GM21360 (cell line): ENCODE results near the gene MEIS1.

Experiments used
- ATAC-seq: cut with Tn5 transposase; IDR thresholded peaks from one replicate; pipeline ENCODE4 v1.9.1; 2021; ENCODE audit warnings: mild to moderate bottlenecking, moderate library complexity; ENCODE audit not compliant: unreplicated experiment

MEIS1 gene

GRCh38 chr2:66561645-66562303, 126.8 kb downstream of the MEIS1 start:
- no peak for ATAC-seq

DNA sequence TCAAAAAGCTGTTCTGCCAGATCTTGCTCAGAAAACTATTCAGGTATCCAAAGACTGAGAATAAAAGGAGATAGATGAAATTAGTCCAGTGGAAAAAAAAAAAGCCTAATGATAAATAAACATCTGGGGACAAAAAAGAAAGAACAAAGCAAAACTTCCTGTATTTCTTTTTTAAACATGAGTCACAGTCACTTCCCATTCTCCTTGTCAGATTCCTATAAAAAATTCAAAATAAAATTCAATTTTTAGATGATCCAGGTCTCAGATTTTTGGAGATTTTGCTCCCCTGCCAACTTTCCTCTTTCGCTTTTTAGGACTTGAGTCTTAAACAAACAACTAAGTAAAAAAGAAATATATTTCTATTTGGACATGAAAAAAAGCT, 127.4 kb downstream of the MEIS1 start:
- no peak for ATAC-seq

DNA sequence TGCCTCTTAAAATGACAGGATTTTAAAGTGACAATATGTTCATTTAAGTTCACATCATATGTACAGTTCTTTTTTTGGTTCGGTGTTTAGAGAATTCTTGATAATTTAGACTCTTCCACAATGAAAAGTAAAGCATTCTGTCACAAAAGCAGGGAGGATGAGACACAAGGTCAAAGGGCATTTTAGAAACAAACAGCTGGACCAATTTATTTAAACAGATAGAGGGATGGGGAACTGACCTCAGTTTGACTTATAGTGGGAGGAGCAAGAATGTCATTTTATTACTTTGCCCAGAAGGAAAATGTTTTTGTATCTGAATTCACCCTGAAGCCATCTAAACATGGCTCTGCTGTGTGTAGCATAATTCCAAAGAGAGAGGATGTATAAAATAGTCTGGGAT, 128.5 kb downstream of the MEIS1 start:
- no peak for ATAC-seq

GRCh38 chr2:66565291-66565690, 130.4 kb downstream of the MEIS1 start:
- no peak for ATAC-seq

GRCh38 chr2:66566726-66567399, 131.9 kb downstream of the MEIS1 start:
- no peak for ATAC-seq

DNA sequence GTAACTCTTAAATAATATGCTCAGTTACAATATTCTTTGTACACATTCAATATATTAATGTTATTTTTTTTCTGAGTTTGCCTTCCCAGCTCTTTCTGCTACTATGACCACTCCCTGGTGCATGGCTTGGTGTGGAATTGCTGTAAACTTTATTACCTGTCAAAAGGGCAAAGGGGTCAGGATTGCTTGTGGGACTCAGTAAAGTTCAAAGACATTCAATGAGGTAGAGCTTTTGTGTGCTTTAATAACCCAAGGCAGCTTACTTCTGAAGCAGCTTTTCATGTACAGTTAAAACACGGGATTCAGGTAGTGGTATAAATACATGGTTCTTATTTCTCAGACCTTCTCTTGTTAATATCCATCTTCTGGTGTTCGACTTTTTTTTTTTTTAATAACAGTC, 132.8 kb downstream of the MEIS1 start:
- no peak for ATAC-seq

DNA sequence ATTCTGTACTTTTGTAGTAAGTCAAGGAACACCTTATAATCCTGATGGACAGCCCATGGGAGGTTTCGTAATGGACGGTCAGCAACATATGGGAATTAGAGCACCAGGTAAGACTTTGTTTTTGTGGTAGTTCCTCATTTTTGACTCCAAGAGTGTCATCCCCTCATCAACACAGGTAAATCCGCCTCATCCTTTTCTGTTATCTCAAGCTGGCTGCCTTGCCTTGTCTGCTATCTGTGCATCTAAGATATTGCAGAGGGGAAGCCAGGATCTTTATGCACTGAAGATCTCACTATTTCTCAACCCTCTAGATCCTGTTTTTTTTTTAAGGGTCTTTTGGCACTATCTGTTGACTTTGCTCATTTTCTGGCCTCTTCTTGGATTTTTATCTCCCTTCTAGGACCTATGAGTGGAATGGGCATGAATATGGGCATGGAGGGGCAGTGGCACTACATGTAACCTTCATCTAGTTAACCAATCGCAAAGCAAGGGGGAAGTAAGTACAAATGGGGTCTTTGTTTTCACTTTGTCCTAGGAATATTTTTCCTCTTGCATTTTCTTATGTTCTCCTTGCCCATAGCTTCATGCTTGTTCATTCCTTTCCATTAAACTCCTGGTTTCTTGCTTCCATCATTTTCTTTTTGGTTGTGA, 133.8 kb downstream of the MEIS1 start:
- no peak for ATAC-seq

GRCh38 chr2:66569321-66569851, 134.5 kb downstream of the MEIS1 start:
- ATAC-seq: no peak

GRCh38 chr2:66569974-66570373, 135.0 kb downstream of the MEIS1 start:
- ATAC-seq: no peak

- no peak for ATAC-seq
These were observed 135.5 kb downstream of the MEIS1 start for GRCh38 chr2:66570471-66570870.

- ATAC-seq: no peak
These were observed 137.0 kb downstream of the MEIS1 start for GRCh38 chr2:66571918-66572317.

GRCh38 chr2:66572391-66572790, 137.5 kb downstream of the MEIS1 start:
- no peak for ATAC-seq

- ATAC-seq: no peak
These were observed 138.5 kb downstream of the MEIS1 start for GRCh38 chr2:66573416-66573815.

DNA sequence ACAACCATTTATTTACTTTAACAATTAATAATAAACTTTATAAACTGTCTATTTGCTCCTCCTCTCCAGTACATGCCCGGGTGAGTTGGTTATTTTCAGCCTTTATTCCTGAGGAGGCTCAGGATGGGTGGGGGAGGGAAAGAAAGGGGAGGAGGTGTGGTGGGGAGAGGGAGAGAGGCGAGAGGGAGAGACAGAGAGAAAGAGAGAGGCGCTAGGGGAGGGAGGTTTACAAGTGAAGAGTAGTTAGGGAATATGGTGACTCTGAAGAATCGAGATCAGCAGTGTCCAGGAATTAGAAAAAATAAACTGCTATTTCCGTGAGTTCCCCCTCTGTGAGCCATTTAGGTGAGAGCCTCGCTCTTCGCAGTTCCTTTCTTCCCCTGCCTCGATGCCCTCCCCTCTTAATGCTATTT, 138.9 kb downstream of the MEIS1 start:
- ATAC-seq: no peak

DNA sequence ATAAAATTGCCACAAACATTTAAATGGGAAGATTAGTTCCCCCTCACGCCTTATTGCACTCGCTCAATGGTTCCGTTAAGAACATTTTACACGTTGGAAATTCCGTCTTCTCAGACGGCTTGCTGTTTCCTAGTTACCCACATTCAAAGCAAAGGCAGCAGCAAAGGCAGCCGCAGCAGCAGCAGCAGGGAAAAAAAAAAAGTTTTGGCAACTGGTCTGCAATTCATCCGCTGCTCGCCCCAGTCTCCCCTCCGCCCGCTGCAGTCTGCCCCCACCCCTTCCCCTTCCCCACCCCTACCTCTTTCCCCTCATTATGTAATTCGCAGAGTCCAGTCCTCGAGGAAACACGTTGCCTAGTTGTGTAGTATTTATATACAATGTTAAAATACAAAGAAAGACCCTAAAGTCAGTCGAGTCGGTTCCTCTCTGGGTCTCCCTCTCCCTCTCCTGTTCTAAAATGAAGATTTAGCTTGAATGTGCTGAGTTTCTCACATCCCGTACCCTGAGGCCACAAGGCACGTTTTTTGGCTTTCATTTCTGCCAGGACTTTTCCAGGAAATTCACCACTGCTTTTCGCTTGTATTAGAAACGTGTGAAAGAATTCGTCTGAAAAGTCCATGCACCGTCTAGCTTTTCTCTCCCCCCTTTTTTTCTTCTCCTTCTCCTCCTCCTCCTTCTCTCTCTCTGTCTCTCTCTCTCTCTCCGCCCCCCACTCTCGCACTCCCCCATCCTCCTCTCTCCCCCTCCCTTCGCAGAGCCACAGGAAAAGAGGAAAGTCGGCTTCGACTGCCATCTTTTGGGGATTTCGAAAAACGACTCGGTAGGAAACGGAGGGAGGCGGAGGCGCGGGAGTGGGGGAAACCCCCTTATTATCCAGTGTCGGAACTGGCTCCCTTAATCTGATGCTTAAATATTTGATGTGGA, 140.0 kb downstream of the MEIS1 start:
- no peak for ATAC-seq

GRCh38 chr2:66575625-66576310, 140.8 kb downstream of the MEIS1 start:
- no peak for ATAC-seq

DNA sequence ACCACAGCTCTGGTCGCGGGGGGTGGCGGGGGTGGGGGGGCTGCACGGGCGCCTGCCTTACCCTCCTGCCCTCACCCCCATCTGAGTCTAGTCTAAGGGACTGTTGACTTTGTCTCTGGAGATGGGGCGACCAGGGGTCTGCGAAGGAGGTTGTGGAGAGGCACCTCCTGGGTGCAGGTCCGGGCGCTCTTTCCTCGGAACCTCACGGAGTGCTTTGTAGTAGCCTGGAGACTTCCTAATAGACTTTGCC, 141.3 kb downstream of the MEIS1 start:
- no peak for ATAC-seq

GRCh38 chr2:66576561-66577320, 141.8 kb downstream of the MEIS1 start:
- ATAC-seq: no peak

DNA sequence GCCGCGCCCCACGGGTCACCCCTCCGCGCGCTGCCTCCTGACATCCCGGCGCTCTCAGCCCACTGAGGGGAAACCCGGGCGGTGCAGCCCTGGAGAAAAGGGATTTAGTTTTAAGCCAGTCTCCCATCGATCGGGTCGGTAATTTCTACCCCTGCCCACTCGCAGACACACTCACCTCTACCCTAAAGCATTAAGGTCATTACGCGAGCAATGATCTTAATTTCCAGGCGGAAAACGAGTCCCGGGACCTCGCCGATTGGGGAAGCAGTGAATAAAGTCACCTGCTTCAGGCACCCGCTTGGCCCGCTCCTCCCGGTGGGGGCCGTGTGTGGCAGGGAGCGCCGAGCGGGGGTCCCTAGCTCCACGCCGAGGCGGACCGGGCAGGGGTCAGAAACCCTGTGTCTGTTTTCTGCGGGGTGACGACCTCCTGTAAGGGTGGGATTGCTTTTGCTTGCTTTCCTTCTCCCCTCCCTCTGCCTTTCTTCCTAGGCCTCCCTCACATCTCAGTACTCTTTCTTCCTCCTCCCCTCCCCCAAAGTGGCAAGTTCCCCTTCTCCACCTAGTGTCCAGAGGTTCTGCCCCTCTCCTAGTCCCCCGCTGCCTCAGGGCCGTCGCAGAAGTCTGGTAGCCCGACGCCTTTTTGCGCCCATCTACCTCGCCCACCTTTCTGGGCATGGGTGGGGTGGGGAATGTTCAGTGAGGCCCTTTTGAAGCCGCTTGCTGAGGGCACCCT, 142.6 kb downstream of the MEIS1 start:
- ATAC-seq: no peak
